ENCODE results near the gene DGKI. TPM values are rescaled to one million over a fixed set of nuclear protein-coding genes. Genes with fewer than 3 reads are reported as not detected.

Gene DGKI
- total and polyA plus RNA-seq, 2 of the 13 experiments (the other 11 are each of a cell fraction or from before 2014, with no cell fraction given) = 0.09 to 0.17 TPM

GRCh38 chr7:137771273-137771672, 75.5 kb downstream of the DGKI start:
- ChIA-PET POLR2A (no interaction called here), CTCF (ENCODE audit: low intra/inter-chr PET ratio, low total read pairs) (no interaction called here)
- intact Hi-C loops (cut with micrococcal nuclease; ENCODE audit: unreplicated experiment) (no loop called here), in situ Hi-C loops (cut with HindIII; ENCODE audit: extremely low pct_ligation_motif_present, low pct_unique_long_range_greater_than_20kb) (no loop called here)
- Histone ChIP-seq H3K4me2 (ENCODE audit: low read depth, low read length) (no peak overlapping the region), H3K9me3 (ENCODE audit: low read length) (no peaks in the 10 kb centered on the region), H3K9ac (ENCODE audit: insufficient read depth, low read depth, low read length) (no peak overlapping the region), H2AFZ (ENCODE audit: low read length) (no peak overlapping the region), H3K27me3 (ENCODE audit: control insufficient read depth in 1 of 2, insufficient read depth in 2 of 2, low read length in 2 of 2) (peaks cover 0 to 23% of the 10 kb centered on the region in 2 experiments; a peak in 2 of 5 replicates), H4K20me1 (ENCODE audit: insufficient read depth, low read length) (no peaks in the 10 kb centered on the region), H3K36me3 (replicated peaks in 1 of 2; ENCODE audit: control insufficient read depth in 1 of 2, insufficient read depth in 2 of 2, low read length in 2 of 2) (no peaks in the 10 kb centered on the region), H3K4me1 (ENCODE audit: insufficient read depth, low read length) (no peaks in the 10 kb centered on the region), H3K27ac (ENCODE audit: extremely low read length, insufficient read depth, low read length) (no peak overlapping the region), H3K4me3 (replicated peaks in 1 of 3; ENCODE audit: insufficient read depth in 1 of 3, low read depth in 2 of 3, low read length in 3 of 3) (no peak overlapping the region), H3K79me2 (ENCODE audit: insufficient read depth, low read length) (no peaks in the 10 kb centered on the region)
- 59% methylated on average over 5 of the region's 5 CpGs for WGBS (ENCODE audit: low lambda C conversion rate)
- FAIRE-seq (no peak), ATAC-seq (no peak), DNase-seq (ENCODE audit: low spot score) (no peak)
- TF ChIP-seq CEBPB (IDR thresholded peaks at IDR 0.05; ENCODE audit: borderline replicate concordance, low read depth, low read length) = peak; percentile 26; the same call in 1 of the 2 replicates
- TF ChIP-seq ZSCAN21 (CRISPR knock-in tag; IDR thresholded peaks at IDR 0.05; ENCODE audit: borderline replicate concordance) = no peak
- no TSS peak for BruUV-seq (replicated peaks)

DNA sequence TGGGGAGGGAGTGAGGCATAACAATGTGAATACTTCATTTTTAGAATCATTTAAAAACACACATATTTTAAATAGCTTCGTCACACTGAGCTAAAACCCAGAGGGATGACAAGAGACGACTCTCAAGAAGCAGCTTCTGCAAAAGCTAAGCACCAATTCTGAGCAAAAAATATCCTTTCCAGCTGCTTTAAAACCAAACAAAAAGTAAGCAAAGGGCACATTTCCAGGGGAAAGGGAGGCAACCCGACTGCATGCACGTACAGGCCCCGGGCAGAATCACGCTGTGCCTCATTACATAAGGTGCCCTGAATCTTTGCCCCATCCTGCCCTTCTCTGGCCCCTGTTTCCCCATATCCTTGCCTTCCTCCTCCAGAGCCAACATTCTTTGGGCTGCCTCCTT, 78.4 kb downstream of the DGKI start:
- Histone ChIP-seq H3K9me3 (ENCODE audit: low read length) (no peaks in the 10 kb centered on the region), H3K27ac (ENCODE audit: extremely low read length, insufficient read depth, low read length) (no peak overlapping the region), H4K20me1 (ENCODE audit: insufficient read depth, low read length) (no peaks in the 10 kb centered on the region), H3K27me3 (ENCODE audit: control insufficient read depth in 1 of 2, insufficient read depth in 2 of 2, low read length in 2 of 2) (peaks cover 0 to 34% of the 10 kb centered on the region in 2 experiments; a peak in 2 of 5 replicates), H3K79me2 (ENCODE audit: insufficient read depth, low read length) (no peaks in the 10 kb centered on the region), H3K4me2 (ENCODE audit: low read depth, low read length) (no peak overlapping the region), H3K9ac (ENCODE audit: insufficient read depth, low read depth, low read length) (no peak overlapping the region), H2AFZ (ENCODE audit: low read length) (no peak overlapping the region), H3K36me3 (replicated peaks in 1 of 2; ENCODE audit: control insufficient read depth in 1 of 2, insufficient read depth in 2 of 2, low read length in 2 of 2) (no peaks in the 10 kb centered on the region), H3K4me3 (replicated peaks in 1 of 3; ENCODE audit: insufficient read depth in 1 of 3, low read depth in 2 of 3, low read length in 3 of 3) (no peak overlapping the region), H3K4me1 (ENCODE audit: insufficient read depth, low read length) (peaks cover 6% of the 10 kb centered on the region; the same call in 1 of the 2 replicates)
- BruUV-seq (replicated peaks) = no TSS peak
- no peak for FAIRE-seq
- POLR2A ChIA-PET = no interaction called here
- in situ Hi-C loops (cut with HindIII; ENCODE audit: extremely low pct_ligation_motif_present, low pct_unique_long_range_greater_than_20kb) = no loop called here
- CTCF ChIA-PET (ENCODE audit: low intra/inter-chr PET ratio, low total read pairs) = no interaction called here
- 17% methylated on average over 6 of the region's 6 CpGs for WGBS (ENCODE audit: low lambda C conversion rate)
- intact Hi-C loops (cut with micrococcal nuclease; ENCODE audit: unreplicated experiment) = no loop called here
- no peak for ATAC-seq
- DNase-seq (ENCODE audit: low spot score) = no peak
- no peak for TF ChIP-seq ETV5 (CRISPR knock-in tag; IDR thresholded peaks at IDR 0.05; ENCODE audit: borderline replicate concordance)
- no peak for TF ChIP-seq ZNF816 (CRISPR knock-in tag; IDR thresholded peaks at IDR 0.05; ENCODE audit: borderline replicate concordance)
- TF ChIP-seq THYN1 (CRISPR knock-in tag; IDR thresholded peaks at IDR 0.05; ENCODE audit: borderline replicate concordance, low read depth) = no peak
- TF ChIP-seq SSRP1 (CRISPR knock-in tag; IDR thresholded peaks at IDR 0.05) = no peak
- TF ChIP-seq, protein P1, sequence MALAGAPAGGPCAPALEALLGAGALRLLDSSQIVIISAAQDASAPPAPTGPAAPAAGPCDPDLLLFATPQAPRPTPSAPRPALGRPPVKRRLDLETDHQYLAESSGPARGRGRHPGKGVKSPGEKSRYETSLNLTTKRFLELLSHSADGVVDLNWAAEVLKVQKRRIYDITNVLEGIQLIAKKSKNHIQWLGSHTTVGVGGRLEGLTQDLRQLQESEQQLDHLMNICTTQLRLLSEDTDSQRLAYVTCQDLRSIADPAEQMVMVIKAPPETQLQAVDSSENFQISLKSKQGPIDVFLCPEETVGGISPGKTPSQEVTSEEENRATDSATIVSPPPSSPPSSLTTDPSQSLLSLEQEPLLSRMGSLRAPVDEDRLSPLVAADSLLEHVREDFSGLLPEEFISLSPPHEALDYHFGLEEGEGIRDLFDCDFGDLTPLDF (CRISPR knock-in tag; IDR thresholded peaks at IDR 0.05) = no peak
- TF ChIP-seq, protein P2, sequence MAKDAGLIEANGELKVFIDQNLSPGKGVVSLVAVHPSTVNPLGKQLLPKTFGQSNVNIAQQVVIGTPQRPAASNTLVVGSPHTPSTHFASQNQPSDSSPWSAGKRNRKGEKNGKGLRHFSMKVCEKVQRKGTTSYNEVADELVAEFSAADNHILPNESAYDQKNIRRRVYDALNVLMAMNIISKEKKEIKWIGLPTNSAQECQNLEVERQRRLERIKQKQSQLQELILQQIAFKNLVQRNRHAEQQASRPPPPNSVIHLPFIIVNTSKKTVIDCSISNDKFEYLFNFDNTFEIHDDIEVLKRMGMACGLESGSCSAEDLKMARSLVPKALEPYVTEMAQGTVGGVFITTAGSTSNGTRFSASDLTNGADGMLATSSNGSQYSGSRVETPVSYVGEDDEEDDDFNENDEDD (CRISPR knock-in tag; IDR thresholded peaks at IDR 0.05; ENCODE audit: borderline replicate concordance) = no peak
- TF ChIP-seq ZNF629 (CRISPR knock-in tag; conservative IDR thresholded peaks at IDR 0.05) = no peak
- no peak for TF ChIP-seq SOX5 (CRISPR knock-in tag; IDR thresholded peaks at IDR 0.05; ENCODE audit: borderline replicate concordance)
